Testis (tissue), 3 donors: Measurements from ENCODE around the gene SNX8. TPM values are rescaled to one million over a fixed set of nuclear protein-coding genes. Genes with fewer than 3 reads are reported as not detected.

Source experiments
- DNase-seq: peaks from one replicate; pipeline ENCODE4 v3.0.0-alpha.2; 2019
- H3K27ac ChIP-seq, 2 donors: fragments of 200-600 bp; sonication (generic); one replicate each; pipeline ENCODE4 v1.5.1; 2019
- H3K27me3 ChIP-seq: fragments of 200-600 bp; sonication (generic); one replicate; pipeline ENCODE4 v1.5.1; 2019
- H3K36me3 ChIP-seq: fragments of 200-600 bp; sonication (generic); one replicate; pipeline ENCODE4 v1.5.1; 2017; ENCODE audit warnings: low read depth; ENCODE audit errors: missing control alignments
- H3K4me1 ChIP-seq: fragments of 200-600 bp; sonication (generic); one replicate; pipeline ENCODE4 v1.5.1; 2019
- H3K4me3 ChIP-seq, 2 donors: fragments of 200-600 bp; sonication (generic); one replicate each; pipeline ENCODE4 v1.5.1; 2017 to 2019
- H3K9me3 ChIP-seq: fragments of 200-600 bp; sonication (generic); one replicate; pipeline ENCODE4 v1.5.1; 2017
- POLR2A ChIP-seq: fragments of 450-650 bp; IDR thresholded peaks from one replicate; pipeline ENCODE4 v1.6.1; 2017; ENCODE audit warnings: antibody characterized with exemption, mild to moderate bottlenecking, moderate library complexity
- WGBS, 2 donors: methylation state at CpG; one replicate each; pipeline ENCODE4 v1.1.5; 2018; 5-methylcytosine and 5-hydroxymethylcytosine counted together
- intact Hi-C: fragments of 100-400 bp; cut with DNase I; formaldehyde crosslinking; loops from one replicate; pipeline ENCODE4 v1.15.1; 2023; ENCODE audit warnings: low total_unique reads
- polyA plus RNA-seq: library from polyadenylated mRNA; stranded (reverse); fragments of 350-450 nt; fragmentation: Illumina TruSeq; extraction: RNeasy Lipid Tissue Mini Kit (QIAGEN cat#74804); gene quantifications from one replicate; pipeline ENCODE4 v1.2.3, GENCODE V29; 2014; ENCODE audit warnings: low read depth, low replicate concordance; ENCODE audit not compliant: insufficient read depth
- total RNA-seq, 2 donors: library from RNA; depleted of rRNA; stranded (reverse); fragments of >200 nt; gene quantifications; one replicate each; pipeline ENCODE4 v1.2.3, GENCODE V29; 2016
- TF ChIP-seq, protein P1 (sequence below), 3 experiments: fragments of 450-650 bp in 2 of 3; fragments of 200-600 bp in 1 of 3; sonication (generic) in 1 of 3; IDR thresholded peaks; one replicate each; pipeline ENCODE4 v1.5.1; 2016 to 2019; ENCODE audit warnings: antibody characterized with exemption in 3 of 3, mild to moderate bottlenecking in 2 of 3, moderate library complexity in 1 of 3

SNX8 gene
- total and polyA plus RNA-seq, 3 donors from 2014 or later = 50.9 to 90.8 (median 66.8) TPM

DNA sequence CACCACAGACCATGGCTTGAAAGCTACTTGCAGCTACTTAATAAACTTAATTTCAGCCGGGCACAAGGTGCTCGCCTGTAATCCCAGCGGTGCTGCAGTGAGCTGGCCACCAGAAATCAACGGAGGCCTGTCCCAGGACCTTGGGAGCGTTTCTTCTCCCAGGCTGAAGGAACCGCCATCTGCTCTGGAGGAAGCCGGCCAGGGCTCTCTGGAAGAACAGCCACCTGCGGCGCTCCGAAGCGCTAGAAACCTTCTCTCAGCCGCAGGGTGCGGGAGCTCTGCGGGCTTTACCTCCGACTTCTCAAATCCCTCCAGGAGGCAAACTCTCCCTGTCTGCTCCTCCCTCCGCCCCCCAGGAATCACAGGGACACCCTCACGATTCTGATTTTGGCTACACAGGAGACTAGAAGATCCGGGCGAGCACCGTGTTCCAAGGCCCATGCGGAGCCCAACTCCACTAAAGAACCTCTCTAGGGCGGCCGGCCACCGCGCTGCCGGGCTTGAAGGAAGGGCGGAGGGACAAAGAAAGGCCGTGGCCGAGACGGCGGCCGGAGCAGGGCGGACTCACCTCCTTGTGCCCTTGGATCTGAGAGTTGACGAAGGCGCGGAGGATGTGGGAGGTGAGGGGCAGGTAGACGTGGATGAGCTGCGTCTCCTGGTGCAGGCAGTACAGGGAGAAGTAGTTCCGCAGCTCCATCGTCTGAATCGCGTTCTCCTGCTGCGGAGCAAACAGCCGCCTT, 57.8 kb downstream of the SNX8 start:
- Histone ChIP-seq H3K4me3 (peak overlapping the region in 1 of 2 donors; percentile 35), H3K9me3 (no peaks in the 10 kb centered on the region), H3K27ac (no peak overlapping the region), H3K4me1 (no peaks in the 10 kb centered on the region), H3K27me3 (no peaks in the 10 kb centered on the region), H3K36me3 (no peaks in the 10 kb centered on the region)
- DNase-seq = peak; percentile 46
- intact Hi-C loops = loop anchor here (10.0 kb wide), 1 partner anchor 88 kb away; no protein-coding TSS in a partner anchor
- no peak for TF ChIP-seq POLR2A
- TF ChIP-seq, protein P1, sequence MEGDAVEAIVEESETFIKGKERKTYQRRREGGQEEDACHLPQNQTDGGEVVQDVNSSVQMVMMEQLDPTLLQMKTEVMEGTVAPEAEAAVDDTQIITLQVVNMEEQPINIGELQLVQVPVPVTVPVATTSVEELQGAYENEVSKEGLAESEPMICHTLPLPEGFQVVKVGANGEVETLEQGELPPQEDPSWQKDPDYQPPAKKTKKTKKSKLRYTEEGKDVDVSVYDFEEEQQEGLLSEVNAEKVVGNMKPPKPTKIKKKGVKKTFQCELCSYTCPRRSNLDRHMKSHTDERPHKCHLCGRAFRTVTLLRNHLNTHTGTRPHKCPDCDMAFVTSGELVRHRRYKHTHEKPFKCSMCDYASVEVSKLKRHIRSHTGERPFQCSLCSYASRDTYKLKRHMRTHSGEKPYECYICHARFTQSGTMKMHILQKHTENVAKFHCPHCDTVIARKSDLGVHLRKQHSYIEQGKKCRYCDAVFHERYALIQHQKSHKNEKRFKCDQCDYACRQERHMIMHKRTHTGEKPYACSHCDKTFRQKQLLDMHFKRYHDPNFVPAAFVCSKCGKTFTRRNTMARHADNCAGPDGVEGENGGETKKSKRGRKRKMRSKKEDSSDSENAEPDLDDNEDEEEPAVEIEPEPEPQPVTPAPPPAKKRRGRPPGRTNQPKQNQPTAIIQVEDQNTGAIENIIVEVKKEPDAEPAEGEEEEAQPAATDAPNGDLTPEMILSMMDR (IDR thresholded peaks at IDR 0.05) = no peak
- 72 to 83% methylated on average over 29 to 44 of the region's 44 CpGs for WGBS, 2 donors

DNA sequence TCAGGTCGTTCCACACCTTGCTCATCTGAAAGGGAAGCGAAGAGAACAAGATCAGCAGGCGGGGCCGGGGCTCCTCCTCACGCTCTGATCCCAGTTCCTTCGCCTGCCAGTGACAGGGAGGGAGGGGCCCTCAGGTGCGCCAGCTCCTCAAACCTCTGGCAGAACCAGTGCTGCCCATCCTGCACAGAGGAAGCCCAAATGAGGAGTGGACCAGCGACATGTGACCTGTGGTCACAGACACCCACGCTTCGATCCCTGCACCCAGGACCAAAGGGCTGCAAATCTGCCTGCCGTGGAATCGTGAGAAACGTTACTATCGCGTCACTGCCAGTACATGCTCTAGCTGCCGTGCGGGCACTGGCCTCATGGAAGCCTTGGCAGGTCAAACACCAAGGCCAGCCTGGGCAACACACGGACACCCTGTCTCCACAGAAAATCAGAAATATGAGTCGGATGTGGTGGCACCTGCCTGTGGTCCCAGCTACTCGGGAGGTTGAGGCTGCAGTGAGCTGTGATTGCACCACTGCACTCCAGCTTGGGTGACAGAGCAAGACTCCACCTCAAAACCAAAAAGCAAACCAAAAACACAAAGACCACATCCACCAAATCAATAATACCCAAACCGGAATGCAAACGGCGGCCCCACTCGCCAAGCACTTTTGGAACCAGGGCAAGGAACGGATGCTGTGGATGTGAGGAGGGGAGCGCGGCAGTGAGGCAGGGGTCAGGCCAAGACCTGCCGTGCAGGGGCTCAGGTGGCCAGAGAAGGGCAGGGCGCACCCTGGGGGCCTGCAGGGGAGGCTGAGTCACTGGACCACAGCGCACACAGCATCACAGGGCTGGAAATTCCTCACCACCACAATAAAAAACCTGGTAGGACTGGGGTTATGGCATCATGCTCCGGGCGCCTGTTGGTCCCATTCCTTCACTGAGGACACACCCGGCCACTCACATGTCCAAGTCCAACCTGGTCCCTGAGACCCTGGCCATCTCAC, 58.8 kb downstream of the SNX8 start:
- Histone ChIP-seq H3K27ac (no peak overlapping the region), H3K4me3 (no peak overlapping the region), H3K9me3 (no peaks in the 10 kb centered on the region), H3K27me3 (no peaks in the 10 kb centered on the region), H3K4me1 (no peaks in the 10 kb centered on the region), H3K36me3 (no peaks in the 10 kb centered on the region)
- 76 to 90% methylated on average over 15 to 33 of the region's 33 CpGs for WGBS, 2 donors
- TF ChIP-seq, protein P1 (IDR thresholded peaks at IDR 0.05) = no peak
- TF ChIP-seq POLR2A = no peak
- intact Hi-C loops = loop anchor here (10.0 kb wide), 1 partner anchor 89 kb away; no protein-coding TSS in a partner anchor
- no peak for DNase-seq

DNA sequence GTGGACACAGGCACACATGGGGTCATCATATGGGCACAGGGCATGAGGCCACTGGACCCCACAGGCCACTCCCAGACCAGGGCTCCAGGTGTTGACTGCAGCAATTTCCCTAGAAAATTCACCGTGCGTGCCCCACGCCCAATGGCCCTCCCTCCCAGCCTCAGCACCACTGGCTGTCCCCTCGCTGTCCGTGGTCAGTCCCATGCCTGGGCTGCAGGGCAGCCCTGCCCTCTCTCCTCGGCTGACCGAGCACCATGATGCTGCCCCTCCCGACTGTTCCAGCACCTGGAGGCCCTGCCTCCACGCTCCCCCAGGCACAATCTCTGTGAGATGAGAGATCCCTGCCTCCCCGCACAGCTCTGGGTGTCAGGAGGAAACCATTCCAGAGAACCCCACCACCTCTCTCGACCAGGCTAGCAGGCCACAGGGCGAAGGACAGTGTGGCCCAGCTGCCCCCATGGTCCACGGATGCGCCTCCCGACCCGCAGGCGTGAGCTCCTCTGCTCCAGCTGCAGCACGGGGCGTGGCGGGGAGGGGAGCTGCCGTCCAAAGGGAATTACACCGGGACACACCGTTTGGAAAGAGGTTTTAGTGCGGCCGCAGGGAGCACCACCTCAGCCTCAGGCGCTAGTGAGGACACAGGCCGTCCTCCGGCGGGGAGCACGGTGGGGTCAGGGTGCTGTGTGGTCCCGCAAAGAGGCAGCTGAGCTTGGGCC, 59.7 kb downstream of the SNX8 start:
- intact Hi-C loops = loop anchor here (10.0 kb wide), 1 partner anchor 90 kb away; no protein-coding TSS in a partner anchor
- H3K27me3 ChIP-seq = no peaks in the 10 kb centered on the region
- H3K9me3 ChIP-seq = no peaks in the 10 kb centered on the region
- H3K4me3 ChIP-seq = no peak overlapping the region
- no peak for DNase-seq
- WGBS, 2 donors = 89 to 98% methylated on average over 8 to 31 of the region's 31 CpGs
- H3K4me1 ChIP-seq = no peaks in the 10 kb centered on the region
- TF ChIP-seq, protein P1 (IDR thresholded peaks at IDR 0.05) = no peak
- no peaks in the 10 kb centered on the region for H3K36me3 ChIP-seq
- no peak overlapping the region for H3K27ac ChIP-seq

DNA sequence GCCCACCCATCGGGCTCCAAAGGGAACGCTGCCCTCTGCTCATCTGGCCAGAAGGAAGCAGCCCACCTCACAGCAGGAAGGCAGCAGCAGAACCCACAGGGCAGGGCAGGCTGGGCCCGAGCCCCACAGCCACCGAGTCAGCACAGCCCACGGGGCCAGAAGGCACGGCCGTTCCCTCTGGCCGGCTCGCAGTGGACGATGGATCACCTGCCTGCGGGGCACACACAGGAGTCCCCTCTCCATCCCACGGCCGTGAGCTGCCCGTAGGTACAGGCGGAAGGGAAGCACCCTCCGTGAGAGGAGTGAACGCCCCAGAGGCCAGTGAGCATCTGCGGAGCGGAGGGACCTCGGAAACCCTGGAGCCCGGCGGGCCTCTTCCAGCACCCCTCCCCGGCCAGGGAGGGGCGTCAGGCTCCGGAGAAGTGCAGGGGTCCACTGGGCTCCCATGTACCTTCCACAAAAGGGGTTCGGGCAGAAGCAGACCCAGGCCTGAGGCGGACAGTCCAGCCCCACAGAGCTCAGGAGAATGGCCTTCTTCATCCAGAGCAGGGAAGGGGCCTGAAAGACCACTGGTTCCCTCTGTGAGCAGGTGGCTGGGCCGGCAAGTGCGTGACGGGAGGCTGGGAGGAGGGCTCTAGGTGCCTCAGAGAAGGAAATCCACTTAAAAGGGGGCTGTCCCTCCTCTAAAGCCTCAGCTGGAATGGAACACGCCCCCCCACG, 60.6 kb downstream of the SNX8 start:
- no peaks in the 10 kb centered on the region for H3K9me3 ChIP-seq
- no peak overlapping the region for H3K27ac ChIP-seq
- DNase-seq = no peak
- TF ChIP-seq, protein P1 (IDR thresholded peaks at IDR 0.05) = no peak
- TF ChIP-seq POLR2A = no peak
- intact Hi-C loops = loop anchor here (10.0 kb wide), 1 partner anchor 91 kb away; no protein-coding TSS in a partner anchor
- H3K4me3 ChIP-seq = no peak overlapping the region
- WGBS, 2 donors = 93% methylated on average over 16 to 31 of the region's 32 CpGs
- no peaks in the 10 kb centered on the region for H3K27me3 ChIP-seq
- no peaks in the 10 kb centered on the region for H3K36me3 ChIP-seq
- no peaks in the 10 kb centered on the region for H3K4me1 ChIP-seq
